ENCODE data around the gene EXOC7. TPM values are rescaled to one million over a fixed set of nuclear protein-coding genes. Genes with fewer than 3 reads are reported as not detected.

The EXOC7 gene
- total RNA-seq, 2 donors from 2014 or later: 85.0 to 91.9 TPM

- ATAC-seq (no peak), DNase-seq (ENCODE audit: low spot score in 2 of 2) (no peak)
- Mint-ChIP-seq H3K36me3 (no peaks in the 10 kb centered on the region), H3K9me3 (no peaks in the 10 kb centered on the region), H3K27ac (peak overlapping the region in 1 of 2 donors; percentile 4)
Observed at GRCh38 chr17:76131051-76131691, 27.6 kb upstream of the EXOC7 start.

- Mint-ChIP-seq H3K9me3 (no peaks in the 10 kb centered on the region), H3K27ac (peak overlapping the region in 1 of 2 donors; percentile 4), H3K36me3 (no peaks in the 10 kb centered on the region)
- DNase-seq (ENCODE audit: low spot score in 2 of 2): no peak
- ATAC-seq: no peak
Observed at GRCh38 chr17:76130473-76130872, 26.9 kb upstream of the EXOC7 start.

GRCh38 chr17:76125922-76126321 lies 22.3 kb upstream of the EXOC7 start:
- H3K36me3 Mint-ChIP-seq: no peaks in the 10 kb centered on the region
- no peaks in the 10 kb centered on the region for H3K9me3 Mint-ChIP-seq

GRCh38 chr17:76125391-76125675 lies 21.7 kb upstream of the EXOC7 start:
- Mint-ChIP-seq H3K27ac (no peak overlapping the region), H3K36me3 (no peaks in the 10 kb centered on the region), H3K9me3 (no peaks in the 10 kb centered on the region)
- no peak for DNase-seq (ENCODE audit: low spot score in 2 of 2)
- ATAC-seq: no peak

More at GRCh38 chr17:76125922-76126321, 22.3 kb upstream of the EXOC7 start:
- ATAC-seq (no peak), DNase-seq (ENCODE audit: low spot score in 2 of 2) (no peak)
- H3K27ac Mint-ChIP-seq: no peak overlapping the region

- ATAC-seq (no peak), DNase-seq (ENCODE audit: low spot score in 2 of 2) (no peak)
- no peaks in the 10 kb centered on the region for H3K9me3 Mint-ChIP-seq
- no peaks in the 10 kb centered on the region for H3K36me3 Mint-ChIP-seq
- H3K27ac Mint-ChIP-seq: peak overlapping the region in 1 of 2 donors; percentile 71
Observed at GRCh38 chr17:76124582-76125390, 21.2 kb upstream of the EXOC7 start.

- Mint-ChIP-seq H3K9me3 (no peaks in the 10 kb centered on the region), H3K27ac (peak overlapping the region in 1 of 2 donors; percentile 79), H3K36me3 (no peaks in the 10 kb centered on the region)
- ATAC-seq: no peak
- DNase-seq (ENCODE audit: low spot score in 2 of 2): no peak
Observed at GRCh38 chr17:76123749-76124581, 20.4 kb upstream of the EXOC7 start.

GRCh38 chr17:76123191-76123499 lies 19.6 kb upstream of the EXOC7 start:
- peak overlapping the region; percentile 29 to 79 for H3K27ac Mint-ChIP-seq

GRCh38 chr17:76122431-76123190 lies 19.0 kb upstream of the EXOC7 start:
- no peaks in the 10 kb centered on the region for H3K9me3 Mint-ChIP-seq
- ATAC-seq (no peak), DNase-seq (ENCODE audit: low spot score in 2 of 2) (no peak)
- peak overlapping the region; percentile 29 to 79 for H3K27ac Mint-ChIP-seq
- no peaks in the 10 kb centered on the region for H3K36me3 Mint-ChIP-seq

More at GRCh38 chr17:76123191-76123499, 19.6 kb upstream of the EXOC7 start:
- ATAC-seq (no peak), DNase-seq (ENCODE audit: low spot score in 2 of 2) (no peak)
- H3K36me3 Mint-ChIP-seq: no peaks in the 10 kb centered on the region
- H3K9me3 Mint-ChIP-seq: no peaks in the 10 kb centered on the region

- DNase-seq (ENCODE audit: low spot score in 2 of 2): no peak
- peak overlapping the region in 1 of 2 donors; percentile 79 for H3K27ac Mint-ChIP-seq
- H3K9me3 Mint-ChIP-seq: no peaks in the 10 kb centered on the region
- peak; percentile 18 to 31 for ATAC-seq
- H3K36me3 Mint-ChIP-seq: no peaks in the 10 kb centered on the region
Observed at GRCh38 chr17:76121932-76122430, 18.4 kb upstream of the EXOC7 start.

GRCh38 chr17:76120658-76121008 lies 17.0 kb upstream of the EXOC7 start:
- Mint-ChIP-seq H3K9me3 (no peaks in the 10 kb centered on the region), H3K36me3 (no peaks in the 10 kb centered on the region), H3K27ac (peak overlapping the region; percentile 79 to 82)
- ATAC-seq: no peak
- no peak for DNase-seq (ENCODE audit: low spot score in 2 of 2)

GRCh38 chr17:76119409-76120371 lies 16.1 kb upstream of the EXOC7 start:
- ATAC-seq: no peak
- Mint-ChIP-seq H3K36me3 (no peaks in the 10 kb centered on the region), H3K27ac (peak overlapping the region in 1 of 2 donors; percentile 20), H3K9me3 (no peaks in the 10 kb centered on the region)
- no peak for DNase-seq (ENCODE audit: low spot score in 2 of 2)

GRCh38 chr17:76115138-76115754 lies 11.7 kb upstream of the EXOC7 start:
- Mint-ChIP-seq H3K36me3 (no peaks in the 10 kb centered on the region), H3K27ac (no peak overlapping the region), H3K9me3 (no peaks in the 10 kb centered on the region)
- ATAC-seq (no peak), DNase-seq (ENCODE audit: low spot score in 2 of 2) (no peak)

GRCh38 chr17:76111956-76112355 lies 8.4 kb upstream of the EXOC7 start:
- Mint-ChIP-seq H3K36me3 (no peaks in the 10 kb centered on the region), H3K27ac (no peak overlapping the region), H3K9me3 (no peaks in the 10 kb centered on the region)
- DNase-seq (ENCODE audit: low spot score in 2 of 2) (no peak), ATAC-seq (no peak)

- Mint-ChIP-seq H3K36me3 (peaks cover 7 to 14% of the 10 kb centered on the region in 2 donors), H3K9me3 (no peaks in the 10 kb centered on the region), H3K27ac (no peak overlapping the region)
- ATAC-seq (no peak), DNase-seq (ENCODE audit: low spot score in 2 of 2) (no peak)
Observed at GRCh38 chr17:76107509-76107908, 3.9 kb upstream of the EXOC7 start.

- no peak overlapping the region for H3K27ac Mint-ChIP-seq
- ATAC-seq (no peak), DNase-seq (ENCODE audit: low spot score in 2 of 2) (no peak)
- H3K36me3 Mint-ChIP-seq: peaks cover 7 to 16% of the 10 kb centered on the region in 2 donors
- H3K9me3 Mint-ChIP-seq: no peaks in the 10 kb centered on the region
Observed at GRCh38 chr17:76106703-76107102, 3.1 kb upstream of the EXOC7 start.

Measured in activated naive CD4-positive, alpha-beta T cell treated with anti-CD3 and anti-CD28 coated beads, Interleukin-2, amount 50 U/mL, for 72 hours (primary cell).